Loucy (cell line): ENCODE measurements around the gene RPS6KB1.

Experiments used
- H2AFZ ChIP-seq: fragments of 200-600 bp; sonication (generic); 2 replicates; pipeline ENCODE4 v1.6.0; 2016; ENCODE audit warnings: antibody characterized with exemption, mild to moderate bottlenecking, low read length, moderate library complexity
- H3F3A ChIP-seq: fragments of 200-600 bp; 2 replicates; pipeline ENCODE4 v1.6.0; 2016; ENCODE audit warnings: antibody characterized with exemption, low read depth, mild to moderate bottlenecking
- H3K27me3 ChIP-seq: fragments of 200-600 bp; sonication (generic); 2 replicates; pipeline ENCODE4 v1.6.1; 2014; ENCODE audit warnings: low read length, mild to moderate bottlenecking; ENCODE audit not compliant: insufficient read depth, poor library complexity, severe bottlenecking
- H3K36me3 ChIP-seq: fragments of 200-600 bp; sonication (generic); 2 replicates; pipeline ENCODE4 v1.6.1; 2016; ENCODE audit warnings: low read length; ENCODE audit not compliant: insufficient read depth
- H3K4me1 ChIP-seq: fragments of 200-600 bp; sonication (generic); 2 replicates; pipeline ENCODE4 v1.5.1; 2014; ENCODE audit warnings: low read length, mild to moderate bottlenecking; ENCODE audit not compliant: insufficient read depth, poor library complexity, severe bottlenecking
- H3K4me2 ChIP-seq: fragments of 200-600 bp; sonication (generic); 2 replicates; pipeline ENCODE4 v1.6.0; 2014; ENCODE audit warnings: antibody characterized with exemption, low read length, low read depth, mild to moderate bottlenecking; ENCODE audit not compliant: poor library complexity, severe bottlenecking
- H3K4me3 ChIP-seq: fragments of 200-600 bp; sonication (generic); 2 replicates; pipeline ENCODE4 v1.5.1; 2014; ENCODE audit warnings: low read length, mild to moderate bottlenecking, mixed read lengths; ENCODE audit not compliant: poor library complexity, severe bottlenecking
- H3K79me2 ChIP-seq: fragments of 200-600 bp; sonication (generic); 2 replicates; pipeline ENCODE4 v1.6.1; 2014; ENCODE audit warnings: low read length; ENCODE audit not compliant: insufficient read depth
- H3K9ac ChIP-seq: fragments of 200-600 bp; sonication (generic); 2 replicates; pipeline ENCODE4 v1.6.0; 2014; ENCODE audit warnings: mild to moderate bottlenecking, low read depth, low read length, moderate library complexity; ENCODE audit not compliant: poor library complexity, severe bottlenecking
- H3K9me2 ChIP-seq: fragments of 200-600 bp; sonication (generic); replicated peaks from 2 replicates; pipeline ENCODE4 v1.6.1; 2016; ENCODE audit warnings: low read depth, low read length, mixed read lengths
- H3K9me3 ChIP-seq: fragments of 200-600 bp; sonication (generic); 2 replicates; pipeline ENCODE4 v1.6.1; 2014; ENCODE audit warnings: mild to moderate bottlenecking, antibody characterized with exemption, low read length, low read depth; ENCODE audit not compliant: insufficient read depth
- H4K20me1 ChIP-seq: fragments of 200-600 bp; sonication (generic); 2 replicates; pipeline ENCODE4 v1.6.0; 2014; ENCODE audit warnings: antibody characterized with exemption, low read length, mild to moderate bottlenecking; ENCODE audit not compliant: insufficient read depth, poor library complexity, severe bottlenecking
- EZH2phosphoT487 ChIP-seq: fragments of 200-600 bp; IDR thresholded peaks from 2 replicates; pipeline ENCODE4 v1.6.1; 2018; ENCODE audit warnings: antibody characterized with exemption, mild to moderate bottlenecking, moderate library complexity, borderline replicate concordance
- TF ChIP-seq, protein P1 (sequence below): fragments of 200-600 bp; sonication (generic); conservative IDR thresholded peaks from 2 replicates; pipeline ENCODE4 v1.5.1; 2014; ENCODE audit warnings: mild to moderate bottlenecking, antibody characterized with exemption, low read length

The RPS6KB1 gene

DNA sequence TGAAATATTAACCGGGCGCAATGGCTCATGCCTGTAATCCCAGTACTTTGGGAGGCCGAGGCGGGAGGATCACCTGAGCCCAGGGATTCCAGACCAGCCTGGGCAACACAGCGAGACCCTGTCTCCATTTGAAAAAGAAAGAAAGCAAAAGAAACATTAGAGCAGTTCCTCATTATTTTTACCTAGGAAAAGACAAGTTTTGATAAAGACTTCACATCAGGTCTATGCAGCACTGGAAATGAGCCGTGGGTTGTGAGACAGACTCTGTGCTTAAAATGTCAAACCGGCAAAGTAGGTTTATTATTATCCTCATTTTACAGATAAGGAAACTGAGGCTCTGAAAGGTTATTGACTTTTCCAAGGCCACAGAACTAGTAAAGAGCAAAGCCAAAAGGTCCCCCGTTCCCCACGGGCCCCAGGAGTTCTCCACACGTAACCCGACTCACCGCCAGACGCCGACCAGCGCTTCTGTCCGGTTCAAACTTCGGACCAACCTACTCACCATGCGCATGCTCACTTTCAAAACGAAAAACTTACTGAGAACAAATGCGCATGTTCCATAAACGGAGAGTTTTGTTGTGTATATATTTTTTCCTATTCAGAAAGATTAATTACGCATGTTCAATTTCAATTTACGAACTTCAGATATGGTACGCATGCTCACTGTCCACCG lies 534 bp upstream of the RPS6KB1 start:
- H3K27me3 ChIP-seq: no peaks in the 10 kb centered on the region
- no peak for TF ChIP-seq EZH2phosphoT487
- TF ChIP-seq, protein P1, sequence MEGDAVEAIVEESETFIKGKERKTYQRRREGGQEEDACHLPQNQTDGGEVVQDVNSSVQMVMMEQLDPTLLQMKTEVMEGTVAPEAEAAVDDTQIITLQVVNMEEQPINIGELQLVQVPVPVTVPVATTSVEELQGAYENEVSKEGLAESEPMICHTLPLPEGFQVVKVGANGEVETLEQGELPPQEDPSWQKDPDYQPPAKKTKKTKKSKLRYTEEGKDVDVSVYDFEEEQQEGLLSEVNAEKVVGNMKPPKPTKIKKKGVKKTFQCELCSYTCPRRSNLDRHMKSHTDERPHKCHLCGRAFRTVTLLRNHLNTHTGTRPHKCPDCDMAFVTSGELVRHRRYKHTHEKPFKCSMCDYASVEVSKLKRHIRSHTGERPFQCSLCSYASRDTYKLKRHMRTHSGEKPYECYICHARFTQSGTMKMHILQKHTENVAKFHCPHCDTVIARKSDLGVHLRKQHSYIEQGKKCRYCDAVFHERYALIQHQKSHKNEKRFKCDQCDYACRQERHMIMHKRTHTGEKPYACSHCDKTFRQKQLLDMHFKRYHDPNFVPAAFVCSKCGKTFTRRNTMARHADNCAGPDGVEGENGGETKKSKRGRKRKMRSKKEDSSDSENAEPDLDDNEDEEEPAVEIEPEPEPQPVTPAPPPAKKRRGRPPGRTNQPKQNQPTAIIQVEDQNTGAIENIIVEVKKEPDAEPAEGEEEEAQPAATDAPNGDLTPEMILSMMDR: no peak
- peak overlapping the region; percentile 91 for H3K4me2 ChIP-seq
- H3K79me2 ChIP-seq: peaks cover 64% of the 10 kb centered on the region
- peak overlapping the region; percentile 87 for H3K4me3 ChIP-seq
- no peaks in the 10 kb centered on the region for H3K36me3 ChIP-seq
- no peaks in the 10 kb centered on the region for H3K9me3 ChIP-seq
- H2AFZ ChIP-seq: peak overlapping the region; percentile 99
- no peaks in the 10 kb centered on the region for H3F3A ChIP-seq
- H3K9ac ChIP-seq: peak overlapping the region; percentile 75
- peaks cover 25% of the 10 kb centered on the region for H4K20me1 ChIP-seq
- no peaks in the 10 kb centered on the region for H3K9me2 ChIP-seq
- H3K4me1 ChIP-seq: peaks cover 44% of the 10 kb centered on the region

DNA sequence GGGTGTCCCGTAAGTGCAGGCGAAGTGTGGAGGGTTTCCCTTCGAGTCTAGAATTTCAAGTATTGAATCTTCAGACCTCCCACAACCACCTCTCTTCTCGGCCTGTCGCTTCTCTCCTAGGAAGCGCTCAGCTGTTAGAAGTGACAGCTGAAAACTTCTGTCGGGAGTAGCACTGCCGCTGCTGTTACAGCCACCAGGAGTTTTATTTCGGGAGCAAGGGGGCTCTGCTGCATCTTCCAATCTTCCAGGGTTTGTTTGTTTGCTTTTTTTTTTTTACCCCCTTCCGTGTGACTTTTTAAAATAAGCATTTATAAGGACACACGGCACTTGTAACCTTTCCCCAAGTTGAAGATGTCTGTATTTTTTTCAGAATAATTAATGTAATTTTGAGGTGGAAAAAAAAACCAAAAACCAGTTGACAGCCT lies 767 bp downstream of the RPS6KB1 start:
- no peaks in the 10 kb centered on the region for H3K36me3 ChIP-seq
- H3K9ac ChIP-seq: peak overlapping the region; percentile 75
- no peak for TF ChIP-seq EZH2phosphoT487
- TF ChIP-seq, protein P1: no peak
- no peaks in the 10 kb centered on the region for H3K27me3 ChIP-seq
- H3K4me3 ChIP-seq: peak overlapping the region; percentile 87
- H3K4me2 ChIP-seq: peak overlapping the region; percentile 92
- no peaks in the 10 kb centered on the region for H3F3A ChIP-seq
- H3K9me2 ChIP-seq: no peaks in the 10 kb centered on the region
- peaks cover 72% of the 10 kb centered on the region for H3K79me2 ChIP-seq
- H3K4me1 ChIP-seq: peaks cover 51% of the 10 kb centered on the region
- H3K9me3 ChIP-seq: no peaks in the 10 kb centered on the region
- H4K20me1 ChIP-seq: peaks cover 25% of the 10 kb centered on the region
- peak overlapping the region; percentile 94; the same call in 1 of the 2 replicates for H2AFZ ChIP-seq

- peak overlapping the region; percentile 54 for H3K4me3 ChIP-seq
- H3K9ac ChIP-seq: peak overlapping the region; percentile 48
- H3K4me2 ChIP-seq: peak overlapping the region; percentile 47
- no peaks in the 10 kb centered on the region for H3K9me2 ChIP-seq
- H3K9me3 ChIP-seq: no peaks in the 10 kb centered on the region
- H3K79me2 ChIP-seq: peaks cover 89% of the 10 kb centered on the region
- peaks cover 40% of the 10 kb centered on the region for H3K4me1 ChIP-seq
- peaks cover 35% of the 10 kb centered on the region for H4K20me1 ChIP-seq
- H2AFZ ChIP-seq: no peak overlapping the region
- H3K36me3 ChIP-seq: no peaks in the 10 kb centered on the region
- no peaks in the 10 kb centered on the region for H3K27me3 ChIP-seq
- no peaks in the 10 kb centered on the region for H3F3A ChIP-seq
- TF ChIP-seq, protein P1: no peak
- no peak for TF ChIP-seq EZH2phosphoT487
These were observed 4.2 kb downstream of the RPS6KB1 start for GRCh38 chr17:59897090-59897489.
